HS-5 (cell line): ENCODE results near the gene NEURL2.
"Not testable (repeated sequence)": the region's sequence is repeated elsewhere in the genome, so short reads cannot be mapped to it uniquely, and the experiment has no call there.

Experiments used
- DNase-seq: peaks from one replicate; pipeline ENCODE4 v3.0.0-alpha.2; 2012; ENCODE audit warnings: low read depth

The NEURL2 gene

GRCh38 chr20:45890985-45891983, at the start of gene NEURL2, which contains the start of gene CTSA:
NEURL2 (minus strand) TSS chr20:45891208; CDS start chr20:45890991, 217 bp downstream.
CTSA (plus strand) TSS chr20:45891335; CDS start chr20:45891569, 234 bp downstream.
- peak; percentile 81 for DNase-seq

- DNase-seq: no peak
These were observed 49.5 kb upstream of the NEURL2 start for GRCh38 chr20:45940469-45940868.

- no peak for DNase-seq
These were observed 49.0 kb upstream of the NEURL2 start for GRCh38 chr20:45940053-45940452.

GRCh38 chr20:45938727-45939438, 47.9 kb upstream of the NEURL2 start:
- DNase-seq: no peak

GRCh38 chr20:45937765-45938164, 46.8 kb upstream of the NEURL2 start:
- no peak for DNase-seq

- DNase-seq: no peak
These were observed 44.5 kb upstream of the NEURL2 start for GRCh38 chr20:45935416-45936046.

- DNase-seq: peak; percentile 99
These were observed 43.8 kb upstream of the NEURL2 start, which contains the start of gene PCIF1 for GRCh38 chr20:45934586-45935415. PCIF1 (plus strand) TSS chr20:45934683; CDS start chr20:45939000, 4,317 bp downstream.

GRCh38 chr20:45934046-45934585, 43.1 kb upstream of the NEURL2 start:
- no peak for DNase-seq

GRCh38 chr20:45933266-45934045, 42.4 kb upstream of the NEURL2 start:
- peak; percentile 61 for DNase-seq

- DNase-seq: not testable (repeated sequence)
These were observed 40.7 kb upstream of the NEURL2 start for GRCh38 chr20:45931680-45932079.

- DNase-seq: no peak
These were observed 36.3 kb upstream of the NEURL2 start for GRCh38 chr20:45927071-45927878.

- DNase-seq: no peak
These were observed 35.7 kb upstream of the NEURL2 start for GRCh38 chr20:45926731-45927070.

- no peak for DNase-seq
These were observed 35.0 kb upstream of the NEURL2 start for GRCh38 chr20:45925821-45926506.

- no peak for DNase-seq
These were observed 33.6 kb upstream of the NEURL2 start for GRCh38 chr20:45924391-45925261.

- DNase-seq: no peak
These were observed 30.6 kb upstream of the NEURL2 start for GRCh38 chr20:45921337-45922189.

- DNase-seq: no peak
These were observed 29.7 kb upstream of the NEURL2 start for GRCh38 chr20:45920462-45921336.
